Smooth muscle cell (in vitro differentiated cells): Measurements from ENCODE around the gene S100PBP. TPM values are rescaled to one million over a fixed set of nuclear protein-coding genes. Genes with fewer than 3 reads are reported as not detected.

Experiments
- DNase-seq: peaks from one replicate; lab custom pipeline; 2025; ENCODE audit not compliant: unreplicated experiment; lab: John Stamatoyannopoulos, UW
- H2AFZ ChIP-seq: fragments of 200-600 bp; sonication (generic); 2 replicates; pipeline ENCODE4 v1.6.0; 2016; ENCODE audit warnings: antibody characterized with exemption, low read depth, mild to moderate bottlenecking
- H3F3A ChIP-seq: fragments of 200-600 bp; sonication (generic); 2 replicates; pipeline ENCODE4 v1.6.0; 2017; ENCODE audit warnings: antibody characterized with exemption, low read depth
- H3K27ac ChIP-seq: fragments of 200-600 bp; sonication (generic); 2 replicates; pipeline ENCODE4 v1.5.1; 2016; ENCODE audit warnings: low read depth, mild to moderate bottlenecking
- H3K27me3 ChIP-seq: fragments of 200-600 bp; sonication (generic); 2 replicates; pipeline ENCODE4 v1.6.1; 2016; ENCODE audit warnings: low read depth, mild to moderate bottlenecking
- H3K36me3 ChIP-seq: fragments of 200-600 bp; sonication (generic); 2 replicates; pipeline ENCODE4 v1.5.1; 2016; ENCODE audit warnings: low read depth
- H3K4me1 ChIP-seq: fragments of 200-600 bp; sonication (generic); 2 replicates; pipeline ENCODE4 v1.5.1; 2016; ENCODE audit warnings: low read depth
- H3K4me2 ChIP-seq: fragments of 200-600 bp; sonication (generic); 2 replicates; pipeline ENCODE4 v1.6.0; 2016; ENCODE audit warnings: mild to moderate bottlenecking
- H3K4me3 ChIP-seq: fragments of 200-600 bp; sonication (generic); 2 replicates; pipeline ENCODE4 v1.5.1; 2016; ENCODE audit warnings: mild to moderate bottlenecking
- H3K79me2 ChIP-seq: fragments of 200-600 bp; sonication (generic); 2 replicates; pipeline ENCODE4 v1.6.0; 2016; ENCODE audit warnings: low read depth, mild to moderate bottlenecking
- H3K9ac ChIP-seq: fragments of 200-600 bp; sonication (generic); 2 replicates; pipeline ENCODE4 v1.6.0; 2016; ENCODE audit warnings: low read depth
- H3K9me3 ChIP-seq: fragments of 200-600 bp; sonication (generic); replicated peaks from 2 replicates; pipeline ENCODE4 v1.5.1; 2016; ENCODE audit warnings: low read depth
- H4K20me1 ChIP-seq: fragments of 200-600 bp; sonication (generic); 2 replicates; pipeline ENCODE4 v1.6.0; 2016; ENCODE audit warnings: low read depth
- WGBS: methylation state at CpG from one replicate; pipeline ENCODE4 v1.1.7; 2016; ENCODE audit warnings: low lambda C conversion rate; 5-methylcytosine and 5-hydroxymethylcytosine counted together
- polyA plus RNA-seq: library from polyadenylated mRNA; unstranded; fragments of >200 nt; fragmentation: Nextera tagmentation; extraction: Ambion mirVana; gene quantifications from 2 replicates; pipeline ENCODE4 v1.2.1, GENCODE V29; 2016
- total RNA-seq: library from RNA; depleted of rRNA; stranded (reverse); fragments of >200 nt; gene quantifications from 2 replicates; pipeline ENCODE4 v1.2.3, GENCODE V29; 2014
- TF ChIP-seq, protein P1 (sequence below): fragments of 200-600 bp; sonication (generic); IDR thresholded peaks from 2 replicates; pipeline ENCODE4 v1.5.1; 2017; ENCODE audit warnings: borderline replicate concordance, mild to moderate bottlenecking, antibody characterized with exemption; ENCODE audit not compliant: insufficient read depth, poor library complexity, severe bottlenecking

The S100PBP gene
- total and polyA plus RNA-seq, 2 experiments from 2014 or later, result 22.1 to 39.1 TPM

DNA sequence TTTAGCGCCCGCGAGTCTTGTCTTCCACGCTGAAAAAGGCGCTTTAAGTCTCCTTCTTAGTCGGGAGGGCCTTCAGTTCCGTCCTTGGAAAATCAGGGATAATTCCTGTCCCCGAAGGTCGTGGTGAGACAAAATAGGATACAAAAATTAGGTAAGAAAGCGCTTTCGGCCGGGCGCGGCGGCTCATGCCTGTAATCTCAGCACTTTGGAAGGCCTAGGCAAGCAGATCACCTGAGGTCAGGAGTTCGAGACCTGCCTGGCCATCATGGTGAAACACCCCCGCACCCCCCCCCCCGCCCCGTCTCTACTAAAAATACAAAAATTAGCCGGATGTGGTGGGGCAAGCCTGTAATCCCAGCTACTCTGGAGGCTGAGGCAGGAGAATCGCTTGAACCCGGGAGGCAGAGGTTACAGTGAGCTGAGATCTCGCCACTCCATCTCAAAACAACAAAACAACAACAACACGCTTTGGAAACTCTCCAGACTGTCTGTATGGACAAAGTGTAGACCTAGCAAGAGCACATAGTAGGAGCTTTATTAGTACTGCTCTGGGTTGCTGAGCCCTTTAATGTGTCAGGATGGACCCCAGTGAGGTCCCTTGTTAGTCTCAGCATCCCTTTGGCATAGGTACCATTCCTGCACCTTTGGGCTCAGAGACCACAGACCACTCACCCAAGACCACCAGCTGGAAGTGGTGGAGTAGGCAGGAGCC lies 84.5 kb downstream of the S100PBP start:
- no peak for DNase-seq

GRCh38 chr1:32902535-32902920 lies 85.1 kb downstream of the S100PBP start:
- Histone ChIP-seq H3K4me2 (no peak overlapping the region), H3F3A (peaks cover 6% of the 10 kb centered on the region), H3K27me3 (no peaks in the 10 kb centered on the region), H2AFZ (no peak overlapping the region), H3K9me3 (no peaks in the 10 kb centered on the region), H3K36me3 (no peaks in the 10 kb centered on the region), H3K4me1 (peaks cover 5% of the 10 kb centered on the region), H3K4me3 (no peak overlapping the region), H3K27ac (no peak overlapping the region), H3K79me2 (no peaks in the 10 kb centered on the region), H3K9ac (no peak overlapping the region), H4K20me1 (no peaks in the 10 kb centered on the region)
- no peak for DNase-seq
- WGBS, result 79% methylated on average over 6 of the region's 6 CpGs
- TF ChIP-seq, protein P1, sequence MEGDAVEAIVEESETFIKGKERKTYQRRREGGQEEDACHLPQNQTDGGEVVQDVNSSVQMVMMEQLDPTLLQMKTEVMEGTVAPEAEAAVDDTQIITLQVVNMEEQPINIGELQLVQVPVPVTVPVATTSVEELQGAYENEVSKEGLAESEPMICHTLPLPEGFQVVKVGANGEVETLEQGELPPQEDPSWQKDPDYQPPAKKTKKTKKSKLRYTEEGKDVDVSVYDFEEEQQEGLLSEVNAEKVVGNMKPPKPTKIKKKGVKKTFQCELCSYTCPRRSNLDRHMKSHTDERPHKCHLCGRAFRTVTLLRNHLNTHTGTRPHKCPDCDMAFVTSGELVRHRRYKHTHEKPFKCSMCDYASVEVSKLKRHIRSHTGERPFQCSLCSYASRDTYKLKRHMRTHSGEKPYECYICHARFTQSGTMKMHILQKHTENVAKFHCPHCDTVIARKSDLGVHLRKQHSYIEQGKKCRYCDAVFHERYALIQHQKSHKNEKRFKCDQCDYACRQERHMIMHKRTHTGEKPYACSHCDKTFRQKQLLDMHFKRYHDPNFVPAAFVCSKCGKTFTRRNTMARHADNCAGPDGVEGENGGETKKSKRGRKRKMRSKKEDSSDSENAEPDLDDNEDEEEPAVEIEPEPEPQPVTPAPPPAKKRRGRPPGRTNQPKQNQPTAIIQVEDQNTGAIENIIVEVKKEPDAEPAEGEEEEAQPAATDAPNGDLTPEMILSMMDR, result no peak

More for the DNA sequence above, 84.5 kb downstream of the S100PBP start:
- no peaks in the 10 kb centered on the region for H3K79me2 ChIP-seq
- peak overlapping the region; percentile 64 for H3K9ac ChIP-seq
- no peaks in the 10 kb centered on the region for H4K20me1 ChIP-seq
- H3K9me3 ChIP-seq, result no peaks in the 10 kb centered on the region
- peaks cover 6% of the 10 kb centered on the region for H3F3A ChIP-seq
- no peaks in the 10 kb centered on the region for H3K36me3 ChIP-seq
- 50% methylated on average over 24 of the region's 24 CpGs for WGBS
- H3K4me3 ChIP-seq, result peak overlapping the region; percentile 69
- TF ChIP-seq, protein P1, result no peak
- H3K4me1 ChIP-seq, result peaks cover 5% of the 10 kb centered on the region
- peak overlapping the region; percentile 88 for H3K4me2 ChIP-seq
- peak overlapping the region; percentile 96 for H2AFZ ChIP-seq
- H3K27ac ChIP-seq, result no peak overlapping the region
- no peaks in the 10 kb centered on the region for H3K27me3 ChIP-seq

DNA sequence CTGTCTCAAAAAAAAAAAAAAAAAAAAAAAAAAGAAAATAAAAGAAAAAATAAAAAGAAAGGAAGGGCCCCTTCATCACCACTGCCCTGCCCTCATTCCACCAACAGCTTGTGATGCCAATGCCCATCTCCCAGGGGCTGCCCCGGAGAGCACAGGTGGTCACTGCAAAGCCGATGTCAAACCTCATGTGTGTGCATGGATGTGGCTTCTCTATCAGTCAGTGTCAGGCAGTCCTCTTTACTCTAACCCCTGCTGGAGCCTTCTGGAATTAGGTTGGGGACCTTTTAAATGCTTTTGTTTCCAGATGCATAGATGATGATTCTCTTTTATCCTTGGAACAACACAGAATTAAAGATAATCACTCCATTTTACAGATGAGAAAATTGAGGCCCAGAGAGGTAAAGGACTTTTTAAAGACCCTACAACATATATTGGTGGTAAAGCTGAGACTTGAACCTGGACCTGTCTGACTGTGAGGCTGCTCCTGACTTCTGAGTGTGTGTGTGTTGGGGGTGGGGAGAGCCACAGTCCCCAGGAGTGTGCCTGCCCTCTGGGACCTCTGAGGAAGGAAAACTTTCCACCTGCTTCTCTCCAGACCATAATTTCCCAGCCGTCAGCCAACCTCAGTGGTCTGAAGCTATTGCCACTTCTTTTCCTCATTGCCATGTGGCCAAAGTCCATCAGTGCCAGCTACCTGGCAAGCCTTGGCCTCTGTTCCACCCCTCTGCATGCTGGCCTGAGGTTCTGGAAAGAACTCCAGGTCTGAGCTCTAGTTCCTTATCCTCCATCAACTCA lies 86.7 kb downstream of the S100PBP start:
- WGBS, result 93% methylated on average over 3 of the region's 3 CpGs
- peaks cover 6% of the 10 kb centered on the region for H3F3A ChIP-seq
- H3K4me2 ChIP-seq, result no peak overlapping the region
- H3K4me1 ChIP-seq, result peaks cover 5% of the 10 kb centered on the region
- H3K36me3 ChIP-seq, result no peaks in the 10 kb centered on the region
- DNase-seq, result no peak
- H3K4me3 ChIP-seq, result no peak overlapping the region
- no peak overlapping the region for H2AFZ ChIP-seq
- H3K27me3 ChIP-seq, result no peaks in the 10 kb centered on the region
- H3K27ac ChIP-seq, result no peak overlapping the region
- no peak overlapping the region for H3K9ac ChIP-seq
- TF ChIP-seq, protein P1, result no peak
- no peaks in the 10 kb centered on the region for H3K9me3 ChIP-seq
- H3K79me2 ChIP-seq, result no peaks in the 10 kb centered on the region
- H4K20me1 ChIP-seq, result no peaks in the 10 kb centered on the region
